HG02798 (cell line): ENCODE results near the gene ADAMTS2.

Experiments used
- ATAC-seq: cut with Tn5 transposase; IDR thresholded peaks from one replicate; pipeline ENCODE4 v1.9.1; 2021; ENCODE audit warnings: mild to moderate bottlenecking; ENCODE audit not compliant: unreplicated experiment, poor library complexity

ADAMTS2 gene

GRCh38 chr5:179301376-179301775 lies 43.9 kb downstream of the ADAMTS2 start:
- no peak for ATAC-seq

- no peak for ATAC-seq
Measured at GRCh38 chr5:179300581-179301180, 44.6 kb downstream of the ADAMTS2 start.

- ATAC-seq, result no peak
Measured at GRCh38 chr5:179298181-179298993, 46.9 kb downstream of the ADAMTS2 start.

GRCh38 chr5:179297486-179298180 lies 47.6 kb downstream of the ADAMTS2 start:
- no peak for ATAC-seq

GRCh38 chr5:179297026-179297425 lies 48.2 kb downstream of the ADAMTS2 start:
- no peak for ATAC-seq

- ATAC-seq, result no peak
Measured at GRCh38 chr5:179296150-179296821, 49.0 kb downstream of the ADAMTS2 start.

GRCh38 chr5:179295778-179296149 lies 49.5 kb downstream of the ADAMTS2 start:
- no peak for ATAC-seq

- no peak for ATAC-seq
Measured at GRCh38 chr5:179294891-179295777, 50.1 kb downstream of the ADAMTS2 start.

- no peak for ATAC-seq
Measured at GRCh38 chr5:179294131-179294780, 51.0 kb downstream of the ADAMTS2 start.

- no peak for ATAC-seq
Measured at GRCh38 chr5:179292681-179293635, 52.3 kb downstream of the ADAMTS2 start.

- no peak for ATAC-seq
Measured at GRCh38 chr5:179292202-179292601, 53.1 kb downstream of the ADAMTS2 start.

GRCh38 chr5:179290681-179291540 lies 54.4 kb downstream of the ADAMTS2 start:
- ATAC-seq, result no peak

GRCh38 chr5:179289756-179290385 lies 55.4 kb downstream of the ADAMTS2 start:
- ATAC-seq, result no peak

- ATAC-seq, result no peak
Measured at GRCh38 chr5:179288809-179289185, 56.5 kb downstream of the ADAMTS2 start.

- no peak for ATAC-seq
Measured at GRCh38 chr5:179288101-179288808, 57.0 kb downstream of the ADAMTS2 start.

- ATAC-seq, result no peak
Measured at GRCh38 chr5:179287631-179288030, 57.6 kb downstream of the ADAMTS2 start.
